Trophoblast cell (in vitro differentiated cells and primary cell): Measurements from ENCODE around the gene WEE2.

Source experiments
- DNase-seq, 2 donors: peaks; one replicate each; pipeline ENCODE4 v3.0.0-alpha.2; 2016
- H2AFZ ChIP-seq: 2 replicates; pipeline ENCODE4 v1.6.1; 2013; ENCODE audit warnings: low read length, moderate library complexity, mild to moderate bottlenecking; ENCODE audit not compliant: insufficient read depth, poor library complexity
- H2AK5ac ChIP-seq: 2 replicates; pipeline ENCODE4 v1.6.1; 2013; ENCODE audit warnings: mild to moderate bottlenecking, low read length
- H2BK120ac ChIP-seq: 2 replicates; pipeline ENCODE4 v1.6.1; 2013; ENCODE audit warnings: low read length, mild to moderate bottlenecking, moderate library complexity; ENCODE audit not compliant: insufficient read depth, poor library complexity
- H2BK12ac ChIP-seq: 2 replicates; pipeline ENCODE4 v1.6.1; 2013; ENCODE audit warnings: mild to moderate bottlenecking, low read length, moderate library complexity
- H2BK5ac ChIP-seq: 2 replicates; pipeline ENCODE4 v1.6.1; 2013; ENCODE audit warnings: low read length, low read depth, moderate library complexity, mild to moderate bottlenecking; ENCODE audit not compliant: poor library complexity
- H3K14ac ChIP-seq: 2 replicates; pipeline ENCODE4 v1.6.1; 2013; ENCODE audit warnings: mild to moderate bottlenecking, low read length
- H3K18ac ChIP-seq: 2 replicates; pipeline ENCODE4 v1.6.1; 2013; ENCODE audit warnings: mild to moderate bottlenecking, low read length
- H3K23ac ChIP-seq: 2 replicates; pipeline ENCODE4 v1.6.1; 2013; ENCODE audit warnings: low read length
- H3K27ac ChIP-seq: 2 replicates; pipeline ENCODE4 v1.5.1; 2013; ENCODE audit warnings: low read depth, mild to moderate bottlenecking, inconsistent platforms, low read length, moderate library complexity
- H3K27me3 ChIP-seq: 2 replicates; pipeline ENCODE4 v1.6.1; 2013; ENCODE audit warnings: inconsistent platforms, mild to moderate bottlenecking, low read length, moderate library complexity; ENCODE audit not compliant: insufficient read depth
- H3K36me3 ChIP-seq, 2 experiments: 1 replicate in 1 of 2; 2 replicates in 1 of 2; pipeline ENCODE4 v1.6.1; 2013; ENCODE audit warnings: low read length in 2 of 2, mild to moderate bottlenecking in 2 of 2, moderate library complexity in 1 of 2; ENCODE audit not compliant: insufficient read depth in 2 of 2, control insufficient read depth in 1 of 2
- H3K4ac ChIP-seq: 2 replicates; pipeline ENCODE4 v1.6.1; 2013; ENCODE audit warnings: low read depth, mild to moderate bottlenecking, low read length, moderate library complexity
- H3K4me1 ChIP-seq, 2 experiments: 1 replicate in 1 of 2; 2 replicates in 1 of 2; pipeline ENCODE4 v1.6.1; 2013; ENCODE audit warnings: low read length in 2 of 2, mild to moderate bottlenecking in 2 of 2, moderate library complexity in 1 of 2; ENCODE audit not compliant: insufficient read depth in 2 of 2, control insufficient read depth in 1 of 2
- H3K4me2 ChIP-seq: 2 replicates; pipeline ENCODE4 v1.6.1; 2013; ENCODE audit warnings: inconsistent platforms, mild to moderate bottlenecking, low read length, moderate library complexity
- H3K4me3 ChIP-seq: 2 replicates; pipeline ENCODE4 v1.5.1; 2013; ENCODE audit warnings: mild to moderate bottlenecking, low read depth, low read length, inconsistent platforms
- H3K79me1 ChIP-seq: one replicate; pipeline ENCODE4 v1.6.1; 2013; ENCODE audit warnings: low read length
- H3K79me2 ChIP-seq: 2 replicates; pipeline ENCODE4 v1.6.1; 2013; ENCODE audit warnings: low read length, mild to moderate bottlenecking; ENCODE audit not compliant: control insufficient read depth, insufficient read depth, poor library complexity
- H3K9ac ChIP-seq: 2 replicates; pipeline ENCODE4 v1.6.1; 2013; ENCODE audit warnings: mild to moderate bottlenecking, low read length
- H3K9me3 ChIP-seq: 2 replicates; pipeline ENCODE4 v1.6.1; 2013; ENCODE audit warnings: low read depth, mild to moderate bottlenecking, control low read depth, inconsistent platforms, low read length; ENCODE audit not compliant: insufficient read depth
- H4K12ac ChIP-seq: 2 replicates; pipeline ENCODE4 v1.6.1; 2013; ENCODE audit warnings: low read depth, mild to moderate bottlenecking, low read length, moderate library complexity
- H4K8ac ChIP-seq: 2 replicates; pipeline ENCODE4 v1.6.1; 2013; ENCODE audit warnings: low read depth, mild to moderate bottlenecking, low read length, moderate library complexity
- H4K91ac ChIP-seq: one replicate; pipeline ENCODE4 v1.6.1; 2013; ENCODE audit warnings: low read depth, mild to moderate bottlenecking, low read length, moderate library complexity
- WGBS: extraction: QIAGEN DNeasy Blood & Tissue Kit; methylation state at CpG from one replicate; pipeline ENCODE4 v1.1.7; 2013; ENCODE audit warnings: missing lambda C conversion rate; ENCODE audit not compliant: insufficient read length, insufficient coverage; ENCODE audit errors: extremely low coverage; 5-methylcytosine and 5-hydroxymethylcytosine counted together

Gene WEE2

DNA sequence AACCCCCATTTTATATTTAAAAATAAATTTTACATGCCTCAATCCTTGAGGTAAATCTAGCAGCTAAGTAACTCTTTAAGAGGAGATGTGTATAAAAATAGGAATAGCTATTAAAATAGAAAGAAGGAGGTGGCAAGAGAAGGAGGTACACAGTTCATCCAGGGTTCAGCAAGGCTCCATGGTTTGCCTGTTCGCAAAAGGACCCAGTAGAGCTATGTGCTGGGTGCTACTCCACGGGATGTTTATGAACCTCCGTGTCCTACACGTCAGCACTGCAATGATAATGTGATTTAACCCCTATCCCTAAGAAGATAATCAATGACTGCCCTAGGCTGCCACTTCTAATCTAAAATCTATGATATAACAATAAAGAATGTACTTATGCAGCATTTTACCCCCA is 5.3 kb upstream of the WEE2 start:
- Histone ChIP-seq H3K14ac (no peak overlapping the region), H3K79me1 (peaks cover 2% of the 10 kb centered on the region), H3K9ac (no peak overlapping the region), H3K4me1 (peaks cover 0 to 6% of the 10 kb centered on the region in 2 experiments), H3K9me3 (no peaks in the 10 kb centered on the region), H3K18ac (no peak overlapping the region), H3K4me2 (no peak overlapping the region), H2BK5ac (no peak overlapping the region), H2AFZ (no peak overlapping the region), H4K12ac (no peak overlapping the region), H4K91ac (no peak overlapping the region), H3K27me3 (no peaks in the 10 kb centered on the region), H4K8ac (no peak overlapping the region), H3K79me2 (no peaks in the 10 kb centered on the region), H3K4ac (no peak overlapping the region), H2AK5ac (no peak overlapping the region), H2BK12ac (no peak overlapping the region), H3K23ac (no peak overlapping the region), H3K4me3 (no peak overlapping the region), H3K36me3 (no peaks in the 10 kb centered on the region), H2BK120ac (no peak overlapping the region), H3K27ac (no peak overlapping the region)
- no CpG with 5 or more reads among the region's 4 CpGs for WGBS
- DNase-seq, result no peak

- H4K91ac ChIP-seq, result no peak overlapping the region
- H3K27ac ChIP-seq, result no peak overlapping the region
- peaks cover 0 to 6% of the 10 kb centered on the region in 2 experiments for H3K4me1 ChIP-seq
- peaks cover 2% of the 10 kb centered on the region for H3K79me1 ChIP-seq
- H4K12ac ChIP-seq, result no peak overlapping the region
- H3K79me2 ChIP-seq, result no peaks in the 10 kb centered on the region
- no peak overlapping the region for H3K9ac ChIP-seq
- H2AK5ac ChIP-seq, result no peak overlapping the region
- no peak overlapping the region for H2BK12ac ChIP-seq
- no peak for DNase-seq
- no peak overlapping the region for H3K4me2 ChIP-seq
- H2BK5ac ChIP-seq, result no peak overlapping the region
- WGBS, result no CpG with 5 or more reads among the region's 3 CpGs
- H2AFZ ChIP-seq, result no peak overlapping the region
- no peak overlapping the region for H2BK120ac ChIP-seq
- no peak overlapping the region for H3K4ac ChIP-seq
- H3K36me3 ChIP-seq, result no peaks in the 10 kb centered on the region
- no peak overlapping the region for H3K18ac ChIP-seq
- no peak overlapping the region for H4K8ac ChIP-seq
- no peak overlapping the region for H3K23ac ChIP-seq
- no peak overlapping the region for H3K4me3 ChIP-seq
- H3K27me3 ChIP-seq, result no peaks in the 10 kb centered on the region
- no peaks in the 10 kb centered on the region for H3K9me3 ChIP-seq
- no peak overlapping the region for H3K14ac ChIP-seq
These were observed 4.0 kb upstream of the WEE2 start for GRCh38 chr7:141704112-141704511.

GRCh38 chr7:141704741-141705140 is 3.4 kb upstream of the WEE2 start:
- H2BK120ac ChIP-seq, result no peak overlapping the region
- DNase-seq, result no peak
- no peaks in the 10 kb centered on the region for H3K27me3 ChIP-seq
- H3K4me3 ChIP-seq, result no peak overlapping the region
- H3K4ac ChIP-seq, result no peak overlapping the region
- H2AK5ac ChIP-seq, result no peak overlapping the region
- no peak overlapping the region for H2BK5ac ChIP-seq
- H3K4me2 ChIP-seq, result no peak overlapping the region
- H4K8ac ChIP-seq, result no peak overlapping the region
- no peaks in the 10 kb centered on the region for H3K9me3 ChIP-seq
- H2AFZ ChIP-seq, result no peak overlapping the region
- H3K14ac ChIP-seq, result no peak overlapping the region
- peaks cover 2% of the 10 kb centered on the region for H3K79me1 ChIP-seq
- no peaks in the 10 kb centered on the region for H3K36me3 ChIP-seq
- no peak overlapping the region for H3K27ac ChIP-seq
- H3K9ac ChIP-seq, result no peak overlapping the region
- no peak overlapping the region for H4K12ac ChIP-seq
- no peaks in the 10 kb centered on the region for H3K79me2 ChIP-seq
- H3K18ac ChIP-seq, result no peak overlapping the region
- WGBS, result no CpG with 5 or more reads among the region's 5 CpGs
- H3K23ac ChIP-seq, result no peak overlapping the region
- no peak overlapping the region for H2BK12ac ChIP-seq
- peaks cover 0 to 6% of the 10 kb centered on the region in 2 experiments for H3K4me1 ChIP-seq
- no peak overlapping the region for H4K91ac ChIP-seq

GRCh38 chr7:141706239-141707064 is 1.7 kb upstream of the WEE2 start:
- no peak overlapping the region for H4K8ac ChIP-seq
- no peak overlapping the region for H2BK5ac ChIP-seq
- no peak overlapping the region for H3K18ac ChIP-seq
- no peak overlapping the region for H3K14ac ChIP-seq
- no peak overlapping the region for H4K12ac ChIP-seq
- no peak overlapping the region for H3K4me3 ChIP-seq
- H3K36me3 ChIP-seq, result no peaks in the 10 kb centered on the region
- H3K79me2 ChIP-seq, result no peaks in the 10 kb centered on the region
- no peak overlapping the region for H2AFZ ChIP-seq
- no peak overlapping the region for H3K4ac ChIP-seq
- no peak overlapping the region for H4K91ac ChIP-seq
- no peak overlapping the region for H3K27ac ChIP-seq
- no peak overlapping the region for H3K23ac ChIP-seq
- WGBS, result no CpG with 5 or more reads among the region's 1 CpG
- peaks cover 2% of the 10 kb centered on the region for H3K79me1 ChIP-seq
- H3K9ac ChIP-seq, result no peak overlapping the region
- no peak overlapping the region for H2AK5ac ChIP-seq
- H3K4me2 ChIP-seq, result no peak overlapping the region
- no peaks in the 10 kb centered on the region for H3K27me3 ChIP-seq
- no peaks in the 10 kb centered on the region for H3K9me3 ChIP-seq
- DNase-seq, result no peak
- no peak overlapping the region for H2BK12ac ChIP-seq
- H2BK120ac ChIP-seq, result no peak overlapping the region
- H3K4me1 ChIP-seq, result no peaks in the 10 kb centered on the region
